ENCODE measurements around the gene STYXL1.

- TF ChIP-seq CTCF (IDR thresholded peaks at IDR 0.05; ENCODE audit: borderline replicate concordance, extremely low read depth, low read length, poor library complexity, severe bottlenecking) (no peak), EZH2 (IDR thresholded peaks at IDR 0.05; ENCODE audit: borderline replicate concordance, low read depth, low read length, severe bottlenecking) (no peak)
Observed at GRCh38 chr7:75950111-75950681, 97.6 kb downstream of the STYXL1 start.
